SK-N-MC (cell line): ENCODE data around the gene MAN1B1.

ENCODE experiments used
- EZH2 ChIP-seq: fragments of 200-600 bp; sonication (generic); IDR thresholded peaks from one replicate; pipeline ENCODE4 v1.6.1; 2017; ENCODE audit warnings: antibody characterized with exemption
- POLR2AphosphoS5 ChIP-seq: IDR thresholded peaks from 2 replicates; pipeline ENCODE4 v1.6.1; 2012; ENCODE audit warnings: mild to moderate bottlenecking, low read depth, low read length, borderline replicate concordance

DNA sequence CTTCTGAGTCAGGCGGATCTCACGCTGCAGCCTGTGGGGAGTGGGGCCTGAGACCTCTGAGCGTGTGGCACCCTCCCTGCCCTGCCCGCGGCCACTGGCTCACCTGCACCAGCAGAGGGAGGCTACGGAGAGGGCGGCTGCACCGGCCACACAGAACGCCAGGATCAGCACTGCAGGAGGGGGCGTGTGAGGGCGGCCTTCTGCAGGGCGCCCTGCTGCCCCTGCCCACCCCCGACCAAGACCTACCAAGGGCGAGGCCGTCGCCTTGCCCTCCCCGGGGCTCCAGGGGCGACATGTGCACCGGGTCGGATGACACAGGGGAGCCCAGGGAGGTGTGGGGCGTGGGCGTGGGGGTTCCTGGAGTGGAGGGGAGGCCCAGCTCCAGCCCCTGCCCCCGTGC is 46.2 kb upstream of the MAN1B1 start:
- TF ChIP-seq EZH2 = no peak
- no peak for TF ChIP-seq POLR2AphosphoS5
